Neural progenitor cell (in vitro differentiated cells): ENCODE measurements around the gene DIS3L2.

ENCODE experiments used
- EZH2 ChIP-seq: fragments of 200-600 bp; sonication (generic); IDR thresholded peaks from 2 replicates; pipeline ENCODE4 v1.6.1; 2017; ENCODE audit warnings: antibody characterized with exemption, mild to moderate bottlenecking, moderate library complexity
- EZH2phosphoT487 ChIP-seq: fragments of 200-600 bp; sonication (generic); IDR thresholded peaks from 2 replicates; pipeline ENCODE4 v1.6.1; 2017; ENCODE audit warnings: antibody characterized with exemption
- TF ChIP-seq, protein P1 (sequence below): fragments of 200-600 bp; sonication (generic); IDR thresholded peaks from 2 replicates; pipeline ENCODE4 v1.5.1; 2017; ENCODE audit warnings: antibody characterized with exemption, mild to moderate bottlenecking

DNA sequence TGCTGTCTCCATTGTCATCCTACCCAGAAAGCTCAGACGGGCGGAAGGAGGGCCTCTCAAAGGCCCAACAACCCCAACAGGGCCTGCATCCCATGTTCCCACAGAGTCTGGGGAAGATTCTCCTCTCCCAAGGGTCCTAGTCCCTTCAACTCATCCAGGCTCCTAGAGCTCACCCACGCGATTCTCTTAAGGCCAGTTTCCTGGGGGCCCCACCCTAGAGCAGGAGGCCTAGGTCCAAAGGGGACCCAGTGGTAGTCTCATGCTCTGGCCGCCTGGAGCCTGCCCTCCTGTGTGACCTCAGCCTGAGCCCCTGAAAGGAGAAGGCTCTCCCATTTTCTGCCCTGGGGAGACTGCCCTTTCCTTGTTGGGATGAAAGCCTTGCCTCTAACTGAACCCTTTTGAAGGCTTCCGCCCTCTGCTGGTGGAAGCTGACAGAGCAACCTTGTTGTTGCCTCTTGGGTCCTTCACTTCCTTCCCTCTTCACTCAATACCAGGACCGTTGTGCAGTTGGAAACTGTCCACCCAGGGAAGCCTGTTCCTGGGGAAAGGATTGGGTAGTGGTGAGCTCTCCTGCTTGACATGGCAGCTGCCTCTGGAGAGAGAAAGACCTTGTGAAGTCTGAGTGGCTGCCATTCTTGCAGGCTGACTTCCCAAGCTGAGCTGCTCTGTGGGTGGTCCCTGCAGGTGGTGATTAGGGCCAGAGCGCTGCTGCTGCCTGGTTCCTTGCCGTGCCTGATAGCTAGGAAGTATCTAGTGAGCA lies 331.1 kb downstream of the DIS3L2 start:
- TF ChIP-seq, protein P1, sequence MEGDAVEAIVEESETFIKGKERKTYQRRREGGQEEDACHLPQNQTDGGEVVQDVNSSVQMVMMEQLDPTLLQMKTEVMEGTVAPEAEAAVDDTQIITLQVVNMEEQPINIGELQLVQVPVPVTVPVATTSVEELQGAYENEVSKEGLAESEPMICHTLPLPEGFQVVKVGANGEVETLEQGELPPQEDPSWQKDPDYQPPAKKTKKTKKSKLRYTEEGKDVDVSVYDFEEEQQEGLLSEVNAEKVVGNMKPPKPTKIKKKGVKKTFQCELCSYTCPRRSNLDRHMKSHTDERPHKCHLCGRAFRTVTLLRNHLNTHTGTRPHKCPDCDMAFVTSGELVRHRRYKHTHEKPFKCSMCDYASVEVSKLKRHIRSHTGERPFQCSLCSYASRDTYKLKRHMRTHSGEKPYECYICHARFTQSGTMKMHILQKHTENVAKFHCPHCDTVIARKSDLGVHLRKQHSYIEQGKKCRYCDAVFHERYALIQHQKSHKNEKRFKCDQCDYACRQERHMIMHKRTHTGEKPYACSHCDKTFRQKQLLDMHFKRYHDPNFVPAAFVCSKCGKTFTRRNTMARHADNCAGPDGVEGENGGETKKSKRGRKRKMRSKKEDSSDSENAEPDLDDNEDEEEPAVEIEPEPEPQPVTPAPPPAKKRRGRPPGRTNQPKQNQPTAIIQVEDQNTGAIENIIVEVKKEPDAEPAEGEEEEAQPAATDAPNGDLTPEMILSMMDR: peak; percentile 82
- no peak for TF ChIP-seq EZH2
- TF ChIP-seq EZH2phosphoT487: no peak
